Caco-2 (cell line): Measurements from ENCODE around the gene ZNF346. TPM values are rescaled to one million over a fixed set of nuclear protein-coding genes. Genes with fewer than 3 reads are reported as not detected.
A peak's percentile ranks its signal among the peaks of the same experiment; 100 is the strongest.

Experiments used
- BruUV-seq: library from RNA; stranded (reverse); fragments of 400-500 nt; replicated peaks from 2 replicates; lab custom pipeline; 2021; lab: Mats Ljungman, UMichigan
- CTCF ChIA-PET: fragments of 300-600 bp; sonication (Branson Sonifier 250); formaldehyde crosslinking; loops from one replicate; lab custom pipeline; 2022; ENCODE audit warnings: antibody characterized with exemption; lab: Charles Lee
- POLR2A ChIA-PET: fragments of 300-600 bp; sonication (Branson Sonifier 250); formaldehyde crosslinking; loops from one replicate; lab custom pipeline; 2022; ENCODE audit warnings: antibody characterized with exemption; lab: Charles Lee
- DNase-seq, 2 experiments: peaks; one replicate each; pipeline versions ENCODE4 v3.0.0 to v3.0.0-alpha.2; 2020 to 2022
- H3K27me3 ChIP-seq: replicated peaks from 2 replicates; pipeline ENCODE4 v1.6.0; 2011; ENCODE audit warnings: low read length; ENCODE audit not compliant: control insufficient read depth, insufficient read depth
- H3K36me3 ChIP-seq: 2 replicates; pipeline ENCODE4 v1.5.1; 2011; ENCODE audit warnings: low read length; ENCODE audit not compliant: control insufficient read depth, insufficient read depth
- H3K4me1 ChIP-seq: fragments of 250-450 bp; sonication (Bioruptor Pico); 2 replicates; pipeline ENCODE4 v1.5.1; 2020; ENCODE audit warnings: mild to moderate bottlenecking
- H3K4me3 ChIP-seq: 2 replicates; pipeline ENCODE4 v1.5.1; 2011; ENCODE audit warnings: low read depth, mild to moderate bottlenecking, control low read depth, low read length
- H3K9me3 ChIP-seq: fragments of 250-450 bp; sonication (Bioruptor Pico); 2 replicates; pipeline ENCODE4 v1.5.1; 2020; ENCODE audit warnings: mild to moderate bottlenecking, moderate library complexity
- H3K27ac Mint-ChIP-seq: one replicate; pipeline ENCODE4 v1.8.0; 2022; ENCODE audit warnings: mixed read lengths; ENCODE audit not compliant: unreplicated experiment
- H3K27me3 Mint-ChIP-seq: one replicate; pipeline ENCODE4 v1.8.0; 2022; ENCODE audit warnings: mixed read lengths; ENCODE audit not compliant: insufficient read depth, unreplicated experiment
- H3K36me3 Mint-ChIP-seq: one replicate; pipeline ENCODE4 v1.8.0; 2022; ENCODE audit warnings: mild to moderate bottlenecking, mixed read lengths; ENCODE audit not compliant: insufficient read depth, unreplicated experiment
- H3K4me1 Mint-ChIP-seq: one replicate; pipeline ENCODE4 v1.8.0; 2022; ENCODE audit warnings: low read depth, mixed read lengths; ENCODE audit not compliant: unreplicated experiment
- H3K4me3 Mint-ChIP-seq: one replicate; pipeline ENCODE4 v1.8.0; 2022; ENCODE audit warnings: mild to moderate bottlenecking, moderate library complexity, mixed read lengths; ENCODE audit not compliant: unreplicated experiment
- H3K9me3 Mint-ChIP-seq: one replicate; pipeline ENCODE4 v1.8.0; 2022; ENCODE audit warnings: mixed read lengths; ENCODE audit not compliant: unreplicated experiment
- intact Hi-C: fragments of 100-400 bp; cut with micrococcal nuclease; formaldehyde crosslinking; loops from one replicate; pipeline ENCODE4 v1.10.0; 2022; ENCODE audit not compliant: unreplicated experiment
- total RNA-seq: library from RNA; stranded (reverse); gene quantifications from 2 replicates; pipeline ENCODE4 v1.2.3, GENCODE V29; 2022
- TF ChIP-seq, protein P1 (sequence below), 2 experiments: fragments of 200-600 bp in 1 of 2; IDR thresholded peaks; 1 replicate in 1 of 2; 2 replicates in 1 of 2; pipeline versions ENCODE4 v1.5.1 to v1.8.0; 2011 to 2022; ENCODE audit warnings: antibody characterized with exemption in 1 of 2, control low read depth in 1 of 2, inconsistent platforms in 1 of 2, low read depth in 1 of 2, low read length in 1 of 2, mild to moderate bottlenecking in 1 of 2, moderate library complexity in 1 of 2; ENCODE audit not compliant: insufficient read depth in 1 of 2, severe bottlenecking in 1 of 2, unreplicated experiment in 1 of 2

ZNF346 gene
- total RNA-seq, 1 experiment from 2014 or later: 24.2 TPM

DNA sequence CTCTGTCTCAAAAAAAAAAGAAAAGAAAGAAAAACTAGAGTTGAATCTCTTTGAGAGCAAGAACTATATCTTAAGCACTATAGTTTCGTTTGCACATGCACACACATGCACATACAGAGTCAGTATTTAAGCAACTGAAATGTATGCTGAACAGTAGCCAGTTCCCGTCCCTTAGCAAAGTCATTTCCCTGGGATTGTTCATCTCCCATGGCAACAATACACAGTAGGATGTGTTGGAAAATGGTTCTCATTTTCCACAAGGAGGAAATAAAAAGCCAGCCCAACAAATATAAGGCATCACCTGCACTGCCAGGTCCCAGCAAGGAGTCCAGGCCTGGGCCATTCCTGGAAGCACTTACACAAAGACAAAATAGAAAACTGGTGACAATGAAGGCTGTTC is 4.2 kb upstream of the ZNF346 start:
- H3K4me1 ChIP-seq: peaks cover 4% of the 10 kb centered on the region
- no peak overlapping the region for H3K27ac Mint-ChIP-seq
- no peaks in the 10 kb centered on the region for H3K36me3 ChIP-seq
- peaks cover 12% of the 10 kb centered on the region for H3K4me1 Mint-ChIP-seq
- no peaks in the 10 kb centered on the region for H3K9me3 Mint-ChIP-seq
- H3K4me3 ChIP-seq: no peak overlapping the region
- CTCF ChIA-PET: interaction anchor here (1.6 kb wide), 1 partner anchor 53 kb away, joined by 4 read pairs; no protein-coding TSS in a partner anchor
- peaks cover 16% of the 10 kb centered on the region for H3K36me3 Mint-ChIP-seq
- TF ChIP-seq, protein P1, sequence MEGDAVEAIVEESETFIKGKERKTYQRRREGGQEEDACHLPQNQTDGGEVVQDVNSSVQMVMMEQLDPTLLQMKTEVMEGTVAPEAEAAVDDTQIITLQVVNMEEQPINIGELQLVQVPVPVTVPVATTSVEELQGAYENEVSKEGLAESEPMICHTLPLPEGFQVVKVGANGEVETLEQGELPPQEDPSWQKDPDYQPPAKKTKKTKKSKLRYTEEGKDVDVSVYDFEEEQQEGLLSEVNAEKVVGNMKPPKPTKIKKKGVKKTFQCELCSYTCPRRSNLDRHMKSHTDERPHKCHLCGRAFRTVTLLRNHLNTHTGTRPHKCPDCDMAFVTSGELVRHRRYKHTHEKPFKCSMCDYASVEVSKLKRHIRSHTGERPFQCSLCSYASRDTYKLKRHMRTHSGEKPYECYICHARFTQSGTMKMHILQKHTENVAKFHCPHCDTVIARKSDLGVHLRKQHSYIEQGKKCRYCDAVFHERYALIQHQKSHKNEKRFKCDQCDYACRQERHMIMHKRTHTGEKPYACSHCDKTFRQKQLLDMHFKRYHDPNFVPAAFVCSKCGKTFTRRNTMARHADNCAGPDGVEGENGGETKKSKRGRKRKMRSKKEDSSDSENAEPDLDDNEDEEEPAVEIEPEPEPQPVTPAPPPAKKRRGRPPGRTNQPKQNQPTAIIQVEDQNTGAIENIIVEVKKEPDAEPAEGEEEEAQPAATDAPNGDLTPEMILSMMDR (IDR thresholded peaks at IDR 0.05; ENCODE audit: insufficient read depth in 1 of 2, low read depth in 1 of 2, low read length in 1 of 2, severe bottlenecking in 1 of 2, unreplicated experiment in 1 of 2): no peak
- POLR2A ChIA-PET: no interaction called here
- no peak for DNase-seq
- H3K27me3 Mint-ChIP-seq: no peaks in the 10 kb centered on the region
- no TSS peak for BruUV-seq
- no peaks in the 10 kb centered on the region for H3K27me3 ChIP-seq
- H3K4me3 Mint-ChIP-seq: no peak overlapping the region
- intact Hi-C loops: no loop called here
- no peaks in the 10 kb centered on the region for H3K9me3 ChIP-seq

DNA sequence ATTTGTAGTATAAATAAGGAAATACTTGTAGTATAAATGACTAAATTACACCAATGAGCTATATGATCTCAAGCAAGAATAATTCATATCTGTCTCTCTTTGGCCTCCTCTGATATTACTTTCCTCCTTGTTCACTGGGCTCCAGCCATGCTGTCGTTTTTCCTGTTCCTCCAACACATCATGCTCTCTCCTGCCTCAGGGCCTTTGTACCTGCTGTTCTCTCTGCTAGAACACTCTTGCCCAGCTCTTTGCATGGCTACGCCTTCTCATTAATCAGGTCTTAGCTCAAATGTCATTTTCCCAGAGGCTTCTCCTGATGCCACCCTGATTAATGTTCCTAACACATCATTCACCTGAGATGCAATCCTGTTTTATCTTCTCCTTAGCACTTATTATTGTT is 2.5 kb upstream of the ZNF346 start:
- Histone ChIP-seq H3K36me3 (no peaks in the 10 kb centered on the region), H3K9me3 (no peaks in the 10 kb centered on the region), H3K4me3 (no peak overlapping the region), H3K4me1 (peaks cover 7% of the 10 kb centered on the region), H3K27me3 (no peaks in the 10 kb centered on the region)
- Mint-ChIP-seq H3K4me1 (peaks cover 21% of the 10 kb centered on the region), H3K36me3 (peaks cover 22% of the 10 kb centered on the region), H3K27ac (no peak overlapping the region), H3K9me3 (no peaks in the 10 kb centered on the region), H3K4me3 (no peak overlapping the region), H3K27me3 (no peaks in the 10 kb centered on the region)
- DNase-seq: no peak
- no TSS peak for BruUV-seq
- intact Hi-C loops: no loop called here
- TF ChIP-seq, protein P1 (IDR thresholded peaks at IDR 0.05; ENCODE audit: insufficient read depth in 1 of 2, low read depth in 1 of 2, low read length in 1 of 2, severe bottlenecking in 1 of 2, unreplicated experiment in 1 of 2): no peak
- POLR2A ChIA-PET: no interaction called here
- CTCF ChIA-PET: interaction anchor here (0.7 to 1.6 kb wide), 4 partner anchors 51 to 497 kb away, joined by 3 to 4 read pairs (median 4); partner anchors contain the start of gene DDX41

DNA sequence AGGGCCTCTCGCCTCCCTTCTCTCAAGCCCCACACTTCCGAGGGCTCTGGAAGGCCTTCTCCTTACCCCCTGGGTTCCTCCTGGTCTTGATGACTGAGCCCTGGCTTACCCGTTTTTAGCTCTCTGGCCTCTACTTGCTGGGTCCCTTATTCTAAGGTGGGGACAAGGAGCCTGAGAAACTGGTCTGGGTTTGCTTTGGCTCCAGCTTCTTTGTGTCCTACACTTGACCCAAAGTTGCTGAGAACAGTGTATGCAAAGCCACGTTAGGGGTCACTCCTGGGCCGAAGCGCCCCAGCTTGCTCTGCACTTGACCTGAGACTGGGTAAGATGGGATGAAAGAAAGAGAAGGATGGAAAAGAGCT is 788 bp downstream of the ZNF346 start:
- Mint-ChIP-seq H3K36me3 (peaks cover 29% of the 10 kb centered on the region), H3K4me1 (peaks cover 23% of the 10 kb centered on the region), H3K27me3 (no peaks in the 10 kb centered on the region), H3K9me3 (no peaks in the 10 kb centered on the region), H3K4me3 (peak overlapping the region; percentile 89), H3K27ac (peak overlapping the region; percentile 90)
- BruUV-seq: no TSS peak
- intact Hi-C loops: loop anchor here (2.0 kb wide), 1 partner anchor 16 kb away; the partner anchor contains the start of gene UIMC1
- TF ChIP-seq, protein P1 (IDR thresholded peaks at IDR 0.05; ENCODE audit: insufficient read depth in 1 of 2, low read depth in 1 of 2, low read length in 1 of 2, severe bottlenecking in 1 of 2, unreplicated experiment in 1 of 2): no peak
- DNase-seq: peak in 1 of 2 experiments; percentile 16
- Histone ChIP-seq H3K36me3 (no peaks in the 10 kb centered on the region), H3K27me3 (no peaks in the 10 kb centered on the region), H3K4me3 (peak overlapping the region; percentile 70), H3K4me1 (peaks cover 7% of the 10 kb centered on the region), H3K9me3 (no peaks in the 10 kb centered on the region)
- CTCF ChIA-PET: interaction anchor here (0.5 to 2.0 kb wide), 5 partner anchors 64 to 363 kb away, joined by 3 to 11 read pairs (median 3); partner anchors contain the start of gene FGFR4
- POLR2A ChIA-PET: interaction anchor here (0.6 kb wide), 1 partner anchor 1130 kb away, joined by 3 read pairs; the partner anchor contains the start of gene NHP2
